ENCODE measurements around the gene PNPLA6. TPM values are rescaled to one million over a fixed set of nuclear protein-coding genes. Genes with fewer than 3 reads are reported as not detected.
A peak's percentile ranks its signal among the peaks of the same experiment; 100 is the strongest.

Gene PNPLA6
- total RNA-seq, 2 donors from 2014 or later, result 95.1 to 97.2 TPM

- Mint-ChIP-seq H3K4me1 (peaks cover 5% of the 10 kb centered on the region), H3K36me3 (ENCODE audit: low read depth) (peaks cover 5% of the 10 kb centered on the region), H3K4me3 (no peak overlapping the region), H3K27me3 (no peaks in the 10 kb centered on the region), H3K27ac (no peak overlapping the region)
- no peaks in the 10 kb centered on the region for H3K9me3 ChIP-seq (ENCODE audit: control insufficient read depth, low read length, poor library complexity, severe bottlenecking)
- ATAC-seq, result peak; percentile 27
- no peak for DNase-seq
Measured at GRCh38 chr19:7544626-7545025, 9.1 kb downstream of the PNPLA6 start.

DNA sequence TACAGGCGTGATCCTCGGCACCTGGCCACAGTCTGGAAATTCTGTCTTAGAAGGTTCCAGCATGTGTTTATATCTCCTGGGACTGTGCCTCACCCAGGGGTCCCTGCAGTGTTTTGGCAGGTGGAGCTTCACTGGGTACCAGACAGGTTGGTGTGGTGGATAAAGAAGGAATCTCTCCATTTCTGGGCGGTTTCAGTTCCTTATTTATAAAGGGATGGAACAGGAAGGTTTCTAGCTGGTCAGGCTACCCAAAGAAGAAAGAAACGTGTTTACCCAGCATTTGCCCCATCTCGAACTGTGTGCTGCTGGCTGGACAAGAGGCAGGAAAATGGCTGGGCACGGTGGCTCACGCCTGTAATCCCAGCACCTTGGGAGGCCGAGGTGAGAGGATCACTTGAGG is 9.8 kb downstream of the PNPLA6 start:
- Mint-ChIP-seq H3K27ac (no peak overlapping the region), H3K4me3 (peak overlapping the region; percentile 41), H3K4me1 (peaks cover 5% of the 10 kb centered on the region), H3K27me3 (no peaks in the 10 kb centered on the region), H3K36me3 (ENCODE audit: low read depth) (peaks cover 5% of the 10 kb centered on the region)
- no peak for DNase-seq
- H3K9me3 ChIP-seq (ENCODE audit: control insufficient read depth, low read length, poor library complexity, severe bottlenecking), result no peaks in the 10 kb centered on the region
- no peak for ATAC-seq

- no peaks in the 10 kb centered on the region for H3K9me3 ChIP-seq (ENCODE audit: control insufficient read depth, low read length, poor library complexity, severe bottlenecking)
- Mint-ChIP-seq H3K27ac (no peak overlapping the region), H3K4me3 (no peak overlapping the region), H3K27me3 (no peaks in the 10 kb centered on the region), H3K36me3 (ENCODE audit: low read depth) (peaks cover 5% of the 10 kb centered on the region), H3K4me1 (peaks cover 5% of the 10 kb centered on the region)
- no peak for DNase-seq
- ATAC-seq, result no peak
Measured at GRCh38 chr19:7545904-7546303, 10.4 kb downstream of the PNPLA6 start.

GRCh38 chr19:7547159-7547558 is 11.6 kb downstream of the PNPLA6 start:
- H3K27me3 Mint-ChIP-seq, result no peaks in the 10 kb centered on the region
- H3K4me3 Mint-ChIP-seq, result no peak overlapping the region
- peaks cover 5% of the 10 kb centered on the region for H3K36me3 Mint-ChIP-seq (ENCODE audit: low read depth)
- H3K4me1 Mint-ChIP-seq, result peaks cover 5% of the 10 kb centered on the region
- no peak overlapping the region for H3K27ac Mint-ChIP-seq
- DNase-seq (no peak), ATAC-seq (no peak)
- no peaks in the 10 kb centered on the region for H3K9me3 ChIP-seq (ENCODE audit: control insufficient read depth, low read length, poor library complexity, severe bottlenecking)

DNA sequence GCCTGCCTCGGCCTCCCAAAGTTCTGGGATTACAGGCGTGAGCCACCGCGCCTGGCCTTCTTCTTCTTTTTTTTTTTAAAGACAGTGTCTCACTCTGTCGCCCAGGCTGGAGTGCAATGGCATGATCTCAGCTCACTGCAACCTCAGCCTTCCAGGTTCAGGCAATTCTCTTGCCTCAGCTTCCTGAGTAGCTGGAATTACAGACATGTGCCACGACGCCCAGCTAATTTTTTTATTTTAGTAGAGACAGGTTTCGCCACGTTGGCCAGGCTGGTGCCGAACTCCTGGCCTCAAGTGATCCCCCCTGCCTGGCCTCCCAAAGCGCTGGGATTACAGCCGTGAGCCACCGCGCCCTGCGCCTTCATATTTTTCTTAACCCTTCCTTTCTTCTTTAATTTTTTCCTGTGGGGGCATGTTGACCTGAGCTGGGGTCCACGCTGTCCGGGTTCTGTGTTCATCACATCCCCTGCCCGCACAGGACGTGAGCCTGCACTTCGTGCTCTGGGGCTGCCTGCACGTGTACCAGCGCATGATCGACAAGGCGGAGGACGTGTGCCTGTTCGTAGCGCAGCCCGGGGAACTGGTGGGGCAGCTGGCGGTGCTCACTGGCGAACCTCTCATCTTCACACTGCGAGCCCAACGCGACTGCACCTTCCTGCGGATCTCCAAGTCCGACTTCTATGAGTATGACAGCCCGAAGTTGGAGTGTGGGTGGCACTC is 14.1 kb downstream of the PNPLA6 start:
- DNase-seq, result no peak

DNA sequence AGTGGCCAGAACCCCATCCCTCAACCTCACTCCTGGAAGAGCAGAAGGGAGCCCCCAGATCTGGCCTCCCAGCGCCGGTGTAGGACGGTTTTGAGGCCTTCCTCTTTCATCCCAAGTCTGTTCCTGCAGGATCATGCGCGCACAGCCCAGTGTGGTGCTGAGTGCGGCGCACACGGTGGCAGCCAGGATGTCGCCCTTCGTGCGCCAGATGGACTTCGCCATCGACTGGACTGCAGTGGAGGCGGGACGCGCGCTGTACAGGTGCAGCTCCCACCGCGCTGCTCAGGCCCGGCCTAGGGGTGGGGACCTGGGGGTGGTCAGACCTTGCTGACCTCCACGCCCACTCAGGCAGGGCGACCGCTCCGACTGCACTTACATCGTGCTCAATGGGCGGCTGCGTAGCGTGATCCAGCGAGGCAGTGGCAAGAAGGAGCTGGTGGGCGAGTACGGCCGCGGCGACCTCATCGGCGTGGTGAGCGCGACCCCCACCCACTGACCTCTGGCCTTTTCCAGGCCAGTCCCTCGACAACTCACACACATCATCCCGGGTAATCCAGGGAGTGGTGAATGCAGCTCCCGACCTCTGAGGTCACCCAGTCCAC is 14.8 kb downstream of the PNPLA6 start:
- H3K9me3 ChIP-seq (ENCODE audit: control insufficient read depth, low read length, poor library complexity, severe bottlenecking), result no peaks in the 10 kb centered on the region
- no peak for ATAC-seq
- peaks cover 3% of the 10 kb centered on the region for H3K4me1 Mint-ChIP-seq
- no peaks in the 10 kb centered on the region for H3K27me3 Mint-ChIP-seq
- no peak overlapping the region for H3K27ac Mint-ChIP-seq
- H3K4me3 Mint-ChIP-seq, result no peak overlapping the region
- H3K36me3 Mint-ChIP-seq (ENCODE audit: low read depth), result peaks cover 6% of the 10 kb centered on the region
- no peak for DNase-seq

More for the DNA sequence above, 14.1 kb downstream of the PNPLA6 start:
- H3K36me3 Mint-ChIP-seq (ENCODE audit: low read depth), result peaks cover 6% of the 10 kb centered on the region
- no peak overlapping the region for H3K27ac Mint-ChIP-seq
- peaks cover 3% of the 10 kb centered on the region for H3K4me1 Mint-ChIP-seq
- no peak overlapping the region for H3K4me3 Mint-ChIP-seq
- no peaks in the 10 kb centered on the region for H3K27me3 Mint-ChIP-seq
- no peaks in the 10 kb centered on the region for H3K9me3 ChIP-seq (ENCODE audit: control insufficient read depth, low read length, poor library complexity, severe bottlenecking)
- no peak for ATAC-seq

DNA sequence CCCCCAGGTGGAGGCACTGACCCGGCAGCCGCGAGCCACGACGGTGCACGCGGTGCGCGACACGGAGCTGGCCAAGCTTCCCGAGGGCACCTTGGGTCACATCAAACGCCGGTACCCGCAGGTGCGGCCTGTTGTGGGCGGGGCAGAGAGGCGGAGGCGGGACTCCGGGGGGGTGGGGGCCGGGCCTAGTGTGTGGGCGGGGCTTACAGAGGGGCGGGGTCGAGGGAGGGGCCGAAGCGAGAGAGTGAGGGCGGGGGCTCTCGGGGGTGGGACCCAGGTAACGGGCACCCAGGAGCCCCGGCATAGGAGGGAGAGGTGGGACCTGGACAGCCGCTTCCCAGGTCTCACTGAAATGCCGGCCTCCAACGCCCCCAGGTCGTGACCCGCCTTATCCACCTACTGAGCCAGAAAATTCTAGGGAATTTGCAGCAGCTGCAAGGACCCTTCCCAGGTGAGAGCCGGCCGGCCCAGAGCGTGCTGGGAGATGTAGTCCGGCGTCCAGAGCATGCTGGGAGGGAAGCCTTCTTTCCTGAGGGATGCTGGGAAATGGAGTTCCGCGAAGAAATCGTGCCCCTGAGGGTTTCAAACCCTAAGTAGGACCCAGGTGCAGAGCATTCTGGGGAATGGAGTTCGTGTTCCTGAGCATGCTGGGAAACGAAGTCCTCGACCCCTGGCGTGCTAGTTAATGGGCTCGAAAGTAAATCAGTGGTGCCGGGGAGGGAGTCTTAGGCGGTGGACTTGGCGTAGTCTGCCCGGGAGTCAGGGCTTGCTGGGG is 15.7 kb downstream of the PNPLA6 start:
- ATAC-seq, result peak; percentile 85
- Mint-ChIP-seq H3K27me3 (no peaks in the 10 kb centered on the region), H3K4me1 (no peaks in the 10 kb centered on the region), H3K27ac (no peak overlapping the region), H3K4me3 (no peak overlapping the region), H3K36me3 (ENCODE audit: low read depth) (peaks cover 4% of the 10 kb centered on the region)
- H3K9me3 ChIP-seq (ENCODE audit: control insufficient read depth, low read length, poor library complexity, severe bottlenecking), result no peaks in the 10 kb centered on the region
- DNase-seq, result no peak

DNA sequence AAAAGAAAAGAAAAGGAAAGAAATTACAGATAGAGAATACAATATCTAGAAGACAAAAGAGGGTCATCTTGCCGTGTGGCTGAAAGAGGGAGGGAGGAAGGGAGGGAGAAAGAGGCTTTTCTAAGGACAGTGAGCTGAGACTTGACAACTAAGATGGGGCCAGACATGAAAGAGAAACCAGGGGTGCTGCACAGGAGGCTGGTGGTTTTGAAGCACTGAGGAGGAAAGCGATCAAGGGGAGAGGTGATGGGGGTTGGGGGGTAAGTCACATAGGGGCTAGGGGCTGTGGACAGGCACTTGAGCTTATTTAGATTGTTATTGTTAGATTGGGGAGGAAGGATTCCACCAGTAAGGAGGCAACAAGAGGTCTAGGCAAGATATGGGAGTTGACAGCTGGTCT is 17.3 kb downstream of the PNPLA6 start:
- no peaks in the 10 kb centered on the region for H3K9me3 ChIP-seq (ENCODE audit: control insufficient read depth, low read length, poor library complexity, severe bottlenecking)
- no peak for DNase-seq
- Mint-ChIP-seq H3K4me3 (no peak overlapping the region), H3K36me3 (ENCODE audit: low read depth) (peaks cover 4% of the 10 kb centered on the region), H3K27ac (no peak overlapping the region), H3K27me3 (no peaks in the 10 kb centered on the region), H3K4me1 (no peaks in the 10 kb centered on the region)
- ATAC-seq, result no peak

GRCh38 chr19:7554565-7554964 is 19.0 kb downstream of the PNPLA6 start:
- Mint-ChIP-seq H3K36me3 (ENCODE audit: low read depth) (peaks cover 7% of the 10 kb centered on the region), H3K27ac (no peak overlapping the region)

GRCh38 chr19:7554990-7555864 is 19.7 kb downstream of the PNPLA6 start:
- ATAC-seq (peak; percentile 41), DNase-seq (no peak)
- no peaks in the 10 kb centered on the region for H3K9me3 ChIP-seq (ENCODE audit: control insufficient read depth, low read length, poor library complexity, severe bottlenecking)
- Mint-ChIP-seq H3K27me3 (no peaks in the 10 kb centered on the region), H3K4me1 (no peaks in the 10 kb centered on the region), H3K4me3 (no peak overlapping the region), H3K27ac (no peak overlapping the region), H3K36me3 (ENCODE audit: low read depth) (peaks cover 7% of the 10 kb centered on the region)

More at GRCh38 chr19:7554565-7554964, 19.0 kb downstream of the PNPLA6 start:
- no peaks in the 10 kb centered on the region for H3K4me1 Mint-ChIP-seq
- ATAC-seq (no peak), DNase-seq (no peak)
- H3K4me3 Mint-ChIP-seq, result no peak overlapping the region
- no peaks in the 10 kb centered on the region for H3K27me3 Mint-ChIP-seq
- no peaks in the 10 kb centered on the region for H3K9me3 ChIP-seq (ENCODE audit: control insufficient read depth, low read length, poor library complexity, severe bottlenecking)

- DNase-seq (no peak), ATAC-seq (no peak)
- H3K27me3 Mint-ChIP-seq, result no peaks in the 10 kb centered on the region
- H3K4me1 Mint-ChIP-seq, result no peaks in the 10 kb centered on the region
- peaks cover 7% of the 10 kb centered on the region for H3K36me3 Mint-ChIP-seq (ENCODE audit: low read depth)
- no peak overlapping the region for H3K27ac Mint-ChIP-seq
- no peaks in the 10 kb centered on the region for H3K9me3 ChIP-seq (ENCODE audit: control insufficient read depth, low read length, poor library complexity, severe bottlenecking)
- H3K4me3 Mint-ChIP-seq, result peak overlapping the region; percentile 12
Measured at GRCh38 chr19:7556696-7557315, 21.3 kb downstream of the PNPLA6 start.

DNA sequence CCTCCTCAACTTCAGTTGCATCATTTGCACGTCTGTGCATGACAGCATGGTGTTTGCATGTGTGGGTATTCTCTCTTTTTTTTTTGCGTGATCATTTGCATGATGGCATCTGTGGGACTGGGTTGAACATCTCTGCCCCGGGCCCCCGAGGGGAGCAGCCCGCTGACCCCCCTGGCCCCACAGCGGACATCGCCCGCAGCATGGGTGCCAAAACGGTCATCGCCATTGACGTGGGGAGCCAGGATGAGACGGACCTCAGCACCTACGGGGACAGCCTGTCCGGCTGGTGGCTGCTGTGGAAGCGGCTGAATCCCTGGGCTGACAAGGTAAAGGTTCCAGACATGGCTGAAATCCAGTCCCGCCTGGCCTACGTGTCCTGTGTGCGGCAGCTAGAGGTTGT is 23.1 kb downstream of the PNPLA6 start:
- DNase-seq, result no peak

More for the DNA sequence above, 23.1 kb downstream of the PNPLA6 start:
- Mint-ChIP-seq H3K36me3 (ENCODE audit: low read depth) (peaks cover 3% of the 10 kb centered on the region), H3K4me3 (no peak overlapping the region), H3K27me3 (no peaks in the 10 kb centered on the region), H3K4me1 (no peaks in the 10 kb centered on the region), H3K27ac (no peak overlapping the region)
- ATAC-seq, result no peak
- H3K9me3 ChIP-seq (ENCODE audit: control insufficient read depth, low read length, poor library complexity, severe bottlenecking), result no peaks in the 10 kb centered on the region

Measured in T-helper 17 cell (primary cell).